K562 (cell line): ENCODE results near the gene DYNC1H1. TPM values are rescaled to one million over a fixed set of nuclear protein-coding genes. Genes with fewer than 3 reads are reported as not detected.

Experiments used
- ATAC-seq: fragments of 200-7000 bp; cut with Tn5 transposase; 3 replicates; pipeline ENCODE4 v1.9.1; 2020; ENCODE audit warnings: moderate library complexity
- BruUV-seq: library from RNA; stranded (reverse); fragments of 400-500 nt; replicated peaks from 2 replicates; lab custom pipeline; 2021; lab: Mats Ljungman, UMichigan
- CTCF ChIA-PET: fragments of 300-600 bp; formaldehyde crosslinking; extraction: SDS; loops from one replicate; lab custom pipeline; 2021; ENCODE audit warnings: low intra/inter-chr PET ratio; lab: Yijun Ruan, JAX
- POLR2A ChIA-PET: fragments of 300-600, 350-650 bp; sonication (Branson Sonifier 250); formaldehyde crosslinking; extraction: SDS; loops from one replicate; lab custom pipeline; 2021; ENCODE audit warnings: antibody characterized with exemption, inconsistent platforms; lab: Yijun Ruan, JAX
- DNase-seq, 4 experiments: peaks; one replicate each; pipeline versions ENCODE4 v3.0.0 to v3.0.0-alpha.2; 2011 to 2018; ENCODE audit warnings: low spot score in 3 of 4, mixed read lengths in 3 of 4; ENCODE audit errors: extremely low read depth in 1 of 4
- FAIRE-seq: peaks from 2 replicates; lab custom pipeline; 2011; peaks lifted over from hg19 to GRCh38; lab: Jason Lieb, UNC
- H2AFZ ChIP-seq: 2 replicates; pipeline ENCODE4 v1.6.0; 2011; ENCODE audit warnings: low read depth, low read length, control low read depth, inconsistent platforms
- H3K27ac ChIP-seq: fragments of 200-600 bp; 3 replicates; pipeline ENCODE4 v1.8.0; 2011; ENCODE audit warnings: low read depth, mild to moderate bottlenecking, control low read depth, inconsistent platforms, low read length, moderate library complexity, mixed read lengths; ENCODE audit errors: extremely low read depth
- H3K27me3 ChIP-seq, 2 experiments: fragments of 300-600 bp in 1 of 2; 2 replicates in 1 of 2; 3 replicates in 1 of 2; pipeline versions ENCODE4 v1.6.0 to v1.8.0; 2011; ENCODE audit warnings: inconsistent platforms in 2 of 2, low read length in 2 of 2, mild to moderate bottlenecking in 1 of 2, mixed read lengths in 1 of 2, moderate library complexity in 1 of 2; ENCODE audit not compliant: control insufficient read depth in 2 of 2, insufficient read depth in 2 of 2
- H3K36me3 ChIP-seq: fragments of 300-600 bp; 3 replicates; pipeline ENCODE4 v1.8.0; 2011; ENCODE audit warnings: mild to moderate bottlenecking, low read length, inconsistent platforms; ENCODE audit not compliant: control insufficient read depth, insufficient read depth
- H3K4me1 ChIP-seq, 2 experiments: fragments of 200-600 bp in 1 of 2; replicated peaks in 1 of 2; 2 replicates in 1 of 2; 3 replicates in 1 of 2; pipeline versions ENCODE4 v1.5.1 to v1.8.0; 2011; ENCODE audit warnings: inconsistent platforms in 2 of 2, low read length in 2 of 2, mild to moderate bottlenecking in 1 of 2, mixed read lengths in 1 of 2, moderate library complexity in 1 of 2; ENCODE audit not compliant: control insufficient read depth in 2 of 2, insufficient read depth in 2 of 2
- H3K4me2 ChIP-seq: 2 replicates; pipeline ENCODE4 v1.6.1; 2011; ENCODE audit warnings: low read length, control low read depth, inconsistent platforms, mixed read lengths; ENCODE audit not compliant: insufficient read depth
- H3K4me3 ChIP-seq: fragments of 200-600 bp; sonication (generic), shearing (Covaris generic); 2 replicates; pipeline ENCODE4 v1.5.1; 2016; ENCODE audit warnings: control low read depth, inconsistent platforms
- H3K79me2 ChIP-seq: fragments of 200-600 bp; 3 replicates; pipeline ENCODE4 v1.8.0; 2011; ENCODE audit warnings: low read length, inconsistent platforms; ENCODE audit not compliant: control insufficient read depth, insufficient read depth
- H3K9ac ChIP-seq, 2 experiments: 2 replicates each; pipeline versions ENCODE4 v1.6.0 to v1.6.1; 2011; ENCODE audit warnings: low read depth in 2 of 2, low read length in 2 of 2, control low read depth in 1 of 2, inconsistent platforms in 1 of 2, mild to moderate bottlenecking in 1 of 2, mixed read lengths in 1 of 2; ENCODE audit not compliant: insufficient read depth in 1 of 2
- H3K9me1 ChIP-seq: one replicate; pipeline ENCODE4 v1.6.0; 2011; ENCODE audit warnings: inconsistent platforms, mild to moderate bottlenecking, low read length, moderate library complexity; ENCODE audit not compliant: control insufficient read depth, insufficient read depth
- H3K9me3 ChIP-seq: replicated peaks from 2 replicates; pipeline ENCODE4 v1.5.1; 2011; ENCODE audit warnings: low read depth, low read length, inconsistent platforms; ENCODE audit not compliant: control insufficient read depth, insufficient read depth
- H4K20me1 ChIP-seq: replicated peaks from 2 replicates; pipeline ENCODE4 v1.6.1; 2011; ENCODE audit warnings: low read length, inconsistent platforms, mixed read lengths; ENCODE audit not compliant: control insufficient read depth, insufficient read depth
- ATF7 ChIP-seq: fragments of 450-650 bp; IDR thresholded peaks from 2 replicates; pipeline ENCODE4 v1.7.1; 2014; ENCODE audit warnings: mild to moderate bottlenecking, moderate library complexity
- CHCHD3 ChIP-seq: fragments of 250-450 bp; sonication (Bioruptor Pico); IDR thresholded peaks from 2 replicates; pipeline ENCODE4 v2.1.2; 2022; ENCODE audit warnings: mild to moderate bottlenecking
- FOXK2 ChIP-seq, 2 experiments: fragments of 450-650 bp; IDR thresholded peaks in 1 of 2; conservative IDR thresholded peaks in 1 of 2; 2 replicates each; pipeline ENCODE4 v1.6.1; 2016; ENCODE audit warnings: low read depth in 2 of 2, mild to moderate bottlenecking in 1 of 2
- MCM7 ChIP-seq, 2 experiments: fragments of 450-650 bp; IDR thresholded peaks; 2 replicates each; pipeline ENCODE4 v1.6.1; 2016 to 2018
- MTA2 ChIP-seq: fragments of 450-650 bp; IDR thresholded peaks from 2 replicates; pipeline ENCODE4 v1.6.1; 2016; ENCODE audit warnings: low read depth
- NR3C1 ChIP-seq: sonication (generic); formaldehyde crosslinking; IDR thresholded peaks from 2 replicates; pipeline ENCODE4 v1.8.1; 2022; ENCODE audit warnings: missing genetic modification reagents
- PHTF2 ChIP-seq: fragments of 250-450 bp; sonication (Bioruptor Pico); IDR thresholded peaks from 2 replicates; pipeline ENCODE4 v1.5.0; 2021; ENCODE audit warnings: mild to moderate bottlenecking
- POLR3A ChIP-seq: IDR thresholded peaks from 2 replicates; pipeline ENCODE4 v1.6.1; 2011; ENCODE audit warnings: borderline replicate concordance, mild to moderate bottlenecking, moderate library complexity; ENCODE audit not compliant: insufficient read length, insufficient read depth; ENCODE audit errors: extremely low read depth
- WGBS: fragments of 100-300 bp; shearing (Covaris generic); methylation state at CpG from one replicate; pipeline ENCODE4 v1.1.6; 2016; ENCODE audit warnings: low coverage, mixed read lengths; ENCODE audit not compliant: insufficient coverage; ENCODE audit errors: missing lambda C conversion rate; 5-methylcytosine and 5-hydroxymethylcytosine counted together
- in situ Hi-C: fragments of 300-500 bp; cut with MboI; formaldehyde crosslinking; loops from 4 replicates; pipeline ENCODE4 v1.15.0; 2018; ENCODE audit warnings: inconsistent platforms, mixed read lengths
- intact Hi-C: fragments of 100-400 bp; cut with micrococcal nuclease; formaldehyde crosslinking; loops from 2 replicates; pipeline ENCODE4 v1.14.2; 2022
- polyA plus RNA-seq, 8 experiments: library from polyadenylated mRNA; depleted of rRNA in 4 of 8; stranded (reverse) in 5 of 8; unstranded in 3 of 8; fragments of >200 nt; fragmentation: Nextera tagmentation in 2 of 8; fragmentation: Illumina TruSeq in 1 of 8; extraction: Ambion mirVana in 2 of 8; extraction: Trizol in 1 of 8; gene quantifications; 2 replicates each; pipeline versions ENCODE4 v1.2.1 to v1.2.3, GENCODE V29; 2011 to 2014; ENCODE audit warnings: inconsistent platforms in 1 of 8, missing spikeins in 1 of 8
- total RNA-seq, 7 experiments: library from RNA; depleted of rRNA in 6 of 7; stranded (reverse); fragments of >200 nt in 6 of 7; fragmentation: Illumina TruSeq in 2 of 7; extraction: Trizol in 2 of 7; gene quantifications; 2 replicates each; pipeline versions ENCODE4 v1.2.1 to v1.2.3, GENCODE V29; 2011 to 2021; ENCODE audit warnings: low replicate concordance in 1 of 7
- TF ChIP-seq, protein P1 (sequence below): fragments of 250-450 bp; sonication (Bioruptor Pico); IDR thresholded peaks from 2 replicates; pipeline ENCODE4 v1.8.0; 2021; ENCODE audit warnings: borderline replicate concordance, mild to moderate bottlenecking, moderate library complexity; ENCODE audit not compliant: poor library complexity, severe bottlenecking
- TF ChIP-seq, protein P2 (sequence below): fragments of 450-650 bp; formaldehyde crosslinking; IDR thresholded peaks from 2 replicates; pipeline ENCODE4 v1.4.0; 2020; ENCODE audit warnings: mild to moderate bottlenecking, moderate library complexity
- TF ChIP-seq, protein P3 (sequence below), 2 experiments: fragments of 450-650 bp in 1 of 2; IDR thresholded peaks; 2 replicates each; pipeline ENCODE4 v1.6.1; 2011 to 2017; ENCODE audit warnings: low read depth in 2 of 2, antibody characterized with exemption in 1 of 2, borderline replicate concordance in 1 of 2, low read length in 1 of 2, mild to moderate bottlenecking in 1 of 2, mixed read lengths in 1 of 2; ENCODE audit not compliant: control insufficient read depth in 1 of 2

The DYNC1H1 gene
- total and polyA plus RNA-seq, 9 of the 15 experiments (the other 6 are each of a cell fraction or from before 2014, with no cell fraction given), result 31.9 to 335 (median 115) TPM

DNA sequence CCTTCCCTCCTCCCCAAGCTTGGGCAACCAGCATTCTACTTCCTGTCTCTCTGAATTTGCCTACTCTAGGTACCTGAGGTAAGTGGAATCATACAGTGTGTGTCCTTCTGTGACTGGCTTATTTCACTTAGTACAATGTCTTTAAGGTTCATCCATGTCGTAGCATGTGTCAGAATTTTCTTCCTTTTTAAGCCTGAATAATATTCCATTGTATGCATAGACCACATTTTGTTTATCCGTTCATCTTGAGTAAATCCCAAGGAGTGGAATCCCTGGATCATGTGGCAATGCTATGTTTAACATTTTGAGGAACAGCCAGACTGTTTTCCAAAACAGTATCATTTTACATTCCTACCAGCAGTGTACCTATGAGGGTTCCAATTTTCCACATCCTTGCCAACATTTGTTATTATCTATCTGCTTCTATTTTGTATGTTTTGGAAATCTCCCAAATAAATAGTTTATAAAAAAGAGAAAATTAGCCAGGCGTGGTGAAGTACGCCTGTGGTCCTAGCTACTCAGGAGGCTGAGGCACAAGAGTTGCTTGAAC is 110.1 kb downstream of the DYNC1H1 start:
- CTCF ChIA-PET, result no interaction called here
- intact Hi-C loops, result no loop called here
- BruUV-seq, result no TSS peak

More for the DNA sequence above, 110.1 kb downstream of the DYNC1H1 start:
- Histone ChIP-seq H3K9me1 (no peaks in the 10 kb centered on the region), H4K20me1 (no peaks in the 10 kb centered on the region), H3K9me3 (no peaks in the 10 kb centered on the region), H3K4me1 (peaks cover 0 to 6% of the 10 kb centered on the region in 2 experiments; a peak in 2 of 5 replicates), H3K79me2 (no peaks in the 10 kb centered on the region), H3K4me3 (no peak overlapping the region), H3K36me3 (peaks cover 3% of the 10 kb centered on the region; the same call in 2 of the 3 replicates), H3K9ac (no peak overlapping the region), H3K27ac (no peak overlapping the region), H2AFZ (no peak overlapping the region), H3K4me2 (no peak overlapping the region), H3K27me3 (no peaks in the 10 kb centered on the region)
- DNase-seq, result no peak
- TF ChIP-seq, protein P1, sequence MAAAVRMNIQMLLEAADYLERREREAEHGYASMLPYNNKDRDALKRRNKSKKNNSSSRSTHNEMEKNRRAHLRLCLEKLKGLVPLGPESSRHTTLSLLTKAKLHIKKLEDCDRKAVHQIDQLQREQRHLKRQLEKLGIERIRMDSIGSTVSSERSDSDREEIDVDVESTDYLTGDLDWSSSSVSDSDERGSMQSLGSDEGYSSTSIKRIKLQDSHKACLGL (CRISPR knock-in tag), result no peak
- no peak for TF ChIP-seq NR3C1
- TF ChIP-seq ATF7, result no peak
- no peak for TF ChIP-seq CHCHD3
- no peak for TF ChIP-seq MCM7 (IDR thresholded peaks at IDR 0.05)
- no peak for TF ChIP-seq PHTF2 (CRISPR knock-in tag)
- TF ChIP-seq MTA2, result no peak
- TF ChIP-seq FOXK2 (conservative IDR thresholded peaks at IDR 0.05 in 1 of 2, IDR thresholded peaks at IDR 0.05 in 1 of 2; ENCODE audit: low read depth in 2 of 2), result no peak
- TF ChIP-seq, protein P2, sequence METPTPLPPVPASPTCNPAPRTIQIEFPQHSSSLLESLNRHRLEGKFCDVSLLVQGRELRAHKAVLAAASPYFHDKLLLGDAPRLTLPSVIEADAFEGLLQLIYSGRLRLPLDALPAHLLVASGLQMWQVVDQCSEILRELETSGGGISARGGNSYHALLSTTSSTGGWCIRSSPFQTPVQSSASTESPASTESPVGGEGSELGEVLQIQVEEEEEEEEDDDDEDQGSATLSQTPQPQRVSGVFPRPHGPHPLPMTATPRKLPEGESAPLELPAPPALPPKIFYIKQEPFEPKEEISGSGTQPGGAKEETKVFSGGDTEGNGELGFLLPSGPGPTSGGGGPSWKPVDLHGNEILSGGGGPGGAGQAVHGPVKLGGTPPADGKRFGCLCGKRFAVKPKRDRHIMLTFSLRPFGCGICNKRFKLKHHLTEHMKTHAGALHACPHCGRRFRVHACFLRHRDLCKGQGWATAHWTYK (CRISPR knock-in tag), result no peak
- TF ChIP-seq, protein P3, sequence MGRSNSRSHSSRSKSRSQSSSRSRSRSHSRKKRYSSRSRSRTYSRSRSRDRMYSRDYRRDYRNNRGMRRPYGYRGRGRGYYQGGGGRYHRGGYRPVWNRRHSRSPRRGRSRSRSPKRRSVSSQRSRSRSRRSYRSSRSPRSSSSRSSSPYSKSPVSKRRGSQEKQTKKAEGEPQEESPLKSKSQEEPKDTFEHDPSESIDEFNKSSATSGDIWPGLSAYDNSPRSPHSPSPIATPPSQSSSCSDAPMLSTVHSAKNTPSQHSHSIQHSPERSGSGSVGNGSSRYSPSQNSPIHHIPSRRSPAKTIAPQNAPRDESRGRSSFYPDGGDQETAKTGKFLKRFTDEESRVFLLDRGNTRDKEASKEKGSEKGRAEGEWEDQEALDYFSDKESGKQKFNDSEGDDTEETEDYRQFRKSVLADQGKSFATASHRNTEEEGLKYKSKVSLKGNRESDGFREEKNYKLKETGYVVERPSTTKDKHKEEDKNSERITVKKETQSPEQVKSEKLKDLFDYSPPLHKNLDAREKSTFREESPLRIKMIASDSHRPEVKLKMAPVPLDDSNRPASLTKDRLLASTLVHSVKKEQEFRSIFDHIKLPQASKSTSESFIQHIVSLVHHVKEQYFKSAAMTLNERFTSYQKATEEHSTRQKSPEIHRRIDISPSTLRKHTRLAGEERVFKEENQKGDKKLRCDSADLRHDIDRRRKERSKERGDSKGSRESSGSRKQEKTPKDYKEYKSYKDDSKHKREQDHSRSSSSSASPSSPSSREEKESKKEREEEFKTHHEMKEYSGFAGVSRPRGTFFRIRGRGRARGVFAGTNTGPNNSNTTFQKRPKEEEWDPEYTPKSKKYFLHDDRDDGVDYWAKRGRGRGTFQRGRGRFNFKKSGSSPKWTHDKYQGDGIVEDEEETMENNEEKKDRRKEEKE (IDR thresholded peaks at IDR 0.05; ENCODE audit: borderline replicate concordance in 1 of 2, control insufficient read depth in 1 of 2, low read depth in 2 of 2, low read length in 1 of 2), result no peak
- no peak for TF ChIP-seq POLR3A
- ATAC-seq, result no peak
- FAIRE-seq, result no peak
- 97% methylated on average over 3 of the region's 4 CpGs for WGBS
- POLR2A ChIA-PET, result interaction anchor here (0.7 to 1.1 kb wide), 2 partner anchors 9 to 11 kb away, joined by 4 to 5 read pairs; no protein-coding TSS in a partner anchor
- in situ Hi-C loops, result no loop called here
